ENCODE measurements around the gene DLG2. TPM values are rescaled to one million over a fixed set of nuclear protein-coding genes. Genes with fewer than 3 reads are reported as not detected.

Gene DLG2
- total RNA-seq, 2 donors from 2014 or later = 3.8 to 16.4 TPM

- Histone ChIP-seq H3K4me1 (ENCODE audit: control insufficient read depth in 1 of 2, low read depth in 2 of 2) (no peaks in the 10 kb centered on the region), H3K27ac (no peak overlapping the region), H3K4me3 (no peak overlapping the region), H3K27me3 (replicated peaks; ENCODE audit: insufficient read depth) (no peaks in the 10 kb centered on the region), H3K9me3 (no peaks in the 10 kb centered on the region), H3K36me3 (no peaks in the 10 kb centered on the region)
- no peak for DNase-seq (ENCODE audit: low spot score)
- no peak for TF ChIP-seq CTCF (IDR thresholded peaks at IDR 0.05)
- no peak for ATAC-seq (ENCODE audit: insufficient number of reproducible peaks, low FRiP score, low read depth)
These were observed 2118.3 kb downstream of the DLG2 start for GRCh38 chr11:83508804-83509203.

DNA sequence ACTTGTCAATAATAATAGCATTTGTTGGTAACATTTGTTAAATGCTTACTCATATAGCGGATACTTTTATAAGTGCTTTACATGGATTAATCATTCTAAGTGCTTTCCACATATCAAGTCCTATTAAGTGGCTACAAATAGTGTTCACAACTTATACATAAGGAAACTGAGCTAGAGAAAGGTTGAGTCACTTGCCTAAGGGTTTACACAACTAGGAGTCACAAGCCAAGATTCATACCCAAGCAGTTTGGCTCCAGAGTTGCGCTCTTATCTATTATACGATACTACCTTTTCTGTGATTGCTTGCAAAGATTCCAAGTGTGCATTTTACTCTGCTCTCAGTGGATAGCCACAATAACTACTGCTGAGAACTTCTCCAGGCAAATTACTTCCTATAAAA is 2125.1 kb downstream of the DLG2 start:
- no peak overlapping the region for H3K27ac ChIP-seq
- H3K36me3 ChIP-seq = no peaks in the 10 kb centered on the region
- ATAC-seq (ENCODE audit: insufficient number of reproducible peaks, low FRiP score, low read depth) = no peak
- no peaks in the 10 kb centered on the region for H3K9me3 ChIP-seq
- DNase-seq (ENCODE audit: low spot score) = no peak
- no peaks in the 10 kb centered on the region for H3K4me1 ChIP-seq (ENCODE audit: control insufficient read depth in 1 of 2, low read depth in 2 of 2)
- no peak for TF ChIP-seq CTCF (IDR thresholded peaks at IDR 0.05)
- H3K4me3 ChIP-seq = no peak overlapping the region
- no peaks in the 10 kb centered on the region for H3K27me3 ChIP-seq (replicated peaks; ENCODE audit: insufficient read depth)

DNA sequence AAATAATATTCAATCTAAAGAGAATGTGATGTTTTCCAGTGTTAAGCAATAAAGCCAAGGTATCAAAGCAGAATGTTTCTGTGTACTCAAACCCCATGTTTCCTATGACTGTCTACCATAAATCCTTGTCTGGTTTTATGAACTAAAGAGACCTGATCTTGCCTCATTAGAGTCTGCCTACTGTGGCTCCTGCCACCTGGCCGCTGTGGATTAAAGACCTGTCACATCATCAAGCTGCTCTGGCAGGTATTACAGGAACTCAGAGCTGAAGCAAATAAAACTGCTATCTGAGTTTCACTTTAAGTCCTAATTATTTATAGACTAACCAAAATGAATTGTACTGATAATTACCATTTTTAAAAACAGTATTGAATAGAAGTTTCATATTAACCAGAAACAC is 2133.2 kb downstream of the DLG2 start:
- DNase-seq (ENCODE audit: low spot score) (no peak), ATAC-seq (ENCODE audit: insufficient number of reproducible peaks, low FRiP score, low read depth) (no peak)
- no peak for TF ChIP-seq CTCF (IDR thresholded peaks at IDR 0.05)
- Histone ChIP-seq H3K27me3 (replicated peaks; ENCODE audit: insufficient read depth) (no peaks in the 10 kb centered on the region), H3K36me3 (no peaks in the 10 kb centered on the region), H3K4me1 (ENCODE audit: control insufficient read depth in 1 of 2, low read depth in 2 of 2) (no peaks in the 10 kb centered on the region), H3K27ac (no peak overlapping the region), H3K4me3 (no peak overlapping the region), H3K9me3 (no peaks in the 10 kb centered on the region)

GRCh38 chr11:83493034-83493433 is 2134.1 kb downstream of the DLG2 start:
- no peaks in the 10 kb centered on the region for H3K9me3 ChIP-seq
- H3K27me3 ChIP-seq (replicated peaks; ENCODE audit: insufficient read depth) = no peaks in the 10 kb centered on the region
- no peak for ATAC-seq (ENCODE audit: insufficient number of reproducible peaks, low FRiP score, low read depth)
- no peaks in the 10 kb centered on the region for H3K36me3 ChIP-seq
- no peak overlapping the region for H3K4me3 ChIP-seq
- no peak for TF ChIP-seq CTCF (IDR thresholded peaks at IDR 0.05)
- no peaks in the 10 kb centered on the region for H3K4me1 ChIP-seq (ENCODE audit: control insufficient read depth in 1 of 2, low read depth in 2 of 2)
- no peak overlapping the region for H3K27ac ChIP-seq
- no peak for DNase-seq (ENCODE audit: low spot score)

DNA sequence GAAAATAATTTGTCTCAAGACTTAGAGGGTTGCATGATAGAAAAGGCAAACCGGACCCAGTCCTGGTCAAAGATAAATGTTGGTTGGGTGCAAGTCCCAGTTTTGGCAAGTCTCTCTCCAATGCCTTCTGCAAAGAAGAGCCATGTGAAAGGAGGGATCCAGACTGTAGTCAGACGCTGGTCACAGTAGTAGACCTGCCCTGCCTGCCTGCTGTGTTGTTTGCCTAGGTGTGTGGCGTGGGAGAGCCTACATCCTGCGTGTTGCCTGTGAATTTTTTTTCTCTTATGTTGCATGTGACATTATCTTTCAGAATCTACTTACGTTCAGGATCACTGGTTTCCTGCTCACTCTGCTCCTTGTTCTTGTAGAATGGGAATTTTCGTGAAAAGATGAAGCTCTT is 2143.3 kb downstream of the DLG2 start:
- Histone ChIP-seq H3K4me3 (no peak overlapping the region), H3K27me3 (replicated peaks; ENCODE audit: insufficient read depth) (no peaks in the 10 kb centered on the region), H3K9me3 (no peaks in the 10 kb centered on the region), H3K27ac (no peak overlapping the region), H3K36me3 (no peaks in the 10 kb centered on the region), H3K4me1 (ENCODE audit: control insufficient read depth in 1 of 2, low read depth in 2 of 2) (no peaks in the 10 kb centered on the region)
- TF ChIP-seq CTCF (IDR thresholded peaks at IDR 0.05) = no peak
- ATAC-seq (ENCODE audit: insufficient number of reproducible peaks, low FRiP score, low read depth) (no peak), DNase-seq (ENCODE audit: low spot score) (no peak)

Measured in thoracic aorta (tissue), 2 donors.